Measurements from ENCODE around the gene DDX49.

DNA sequence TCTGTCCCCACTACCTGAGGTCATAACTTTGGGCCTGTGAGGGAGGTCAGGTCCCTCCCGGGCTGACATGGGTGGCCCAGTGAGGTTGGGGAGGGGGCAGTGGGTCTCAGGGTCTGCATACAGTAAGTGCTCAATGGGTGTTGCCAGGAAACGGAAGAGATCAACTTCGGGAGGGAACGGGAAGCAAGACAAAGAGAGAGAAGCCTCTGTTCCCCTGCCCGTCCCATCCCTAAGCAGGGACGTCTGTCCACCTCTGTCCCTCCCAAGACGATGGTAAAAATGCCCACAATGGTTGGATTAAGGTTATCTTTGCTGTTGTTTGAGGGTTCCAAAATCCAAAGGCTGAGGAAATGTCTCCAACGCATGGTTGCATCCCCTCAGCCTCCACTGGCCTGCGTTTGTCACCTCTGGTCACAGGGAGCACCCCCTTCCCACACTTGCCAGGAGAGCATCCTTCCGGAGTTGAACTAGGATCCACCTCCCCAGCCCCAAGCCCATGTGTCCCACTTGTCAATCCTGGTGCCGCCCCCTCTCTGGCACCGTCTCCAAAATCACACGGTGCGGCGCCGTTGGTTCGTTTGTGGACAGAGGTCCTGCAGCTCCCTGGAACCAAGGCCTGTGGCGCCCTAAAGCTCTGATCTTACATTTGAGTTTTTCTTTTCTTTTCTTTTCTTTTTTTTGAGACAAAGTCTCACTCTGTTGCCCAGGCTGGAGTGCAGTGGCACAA lies 22.3 kb downstream of the DDX49 start:
- TF ChIP-seq ARNT (IDR thresholded peaks at IDR 0.05) (no peak), ZNF384 (IDR thresholded peaks at IDR 0.05) (no peak), SUZ12 (IDR thresholded peaks at IDR 0.05) (no peak), FOXA1 (IDR thresholded peaks at IDR 0.05) (no peak), TARDBP (IDR thresholded peaks at IDR 0.05) (no peak), L3MBTL2 (conservative IDR thresholded peaks at IDR 0.05) (no peak), BHLHE40 (IDR thresholded peaks at IDR 0.05; ENCODE audit: borderline replicate concordance) (no peak), FOXK2 (IDR thresholded peaks at IDR 0.05) (no peak)
- TF ChIP-seq, protein P1, sequence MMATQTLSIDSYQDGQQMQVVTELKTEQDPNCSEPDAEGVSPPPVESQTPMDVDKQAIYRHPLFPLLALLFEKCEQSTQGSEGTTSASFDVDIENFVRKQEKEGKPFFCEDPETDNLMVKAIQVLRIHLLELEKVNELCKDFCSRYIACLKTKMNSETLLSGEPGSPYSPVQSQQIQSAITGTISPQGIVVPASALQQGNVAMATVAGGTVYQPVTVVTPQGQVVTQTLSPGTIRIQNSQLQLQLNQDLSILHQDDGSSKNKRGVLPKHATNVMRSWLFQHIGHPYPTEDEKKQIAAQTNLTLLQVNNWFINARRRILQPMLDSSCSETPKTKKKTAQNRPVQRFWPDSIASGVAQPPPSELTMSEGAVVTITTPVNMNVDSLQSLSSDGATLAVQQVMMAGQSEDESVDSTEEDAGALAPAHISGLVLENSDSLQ (IDR thresholded peaks at IDR 0.05): no peak

Measured in HEK293T (cell line).